ENCODE data around the gene LARP4B.

GRCh38 chr10:917416-917720, 14.1 kb downstream of the LARP4B start:
- TF ChIP-seq POLR2A (IDR thresholded peaks at IDR 0.05; ENCODE audit: low read length), result no peak
- no peak for TF ChIP-seq GATA1 (IDR thresholded peaks at IDR 0.05; ENCODE audit: low read depth, low read length)

Measured in erythroblast (primary cell).